ENCODE data around the gene PRKCH.
A peak's percentile ranks its signal among the peaks of the same experiment; 100 is the strongest.

The PRKCH gene

GRCh38 chr14:61475316-61475715 lies 153.9 kb downstream of the PRKCH start:
- DNase-seq (ENCODE audit: low read depth), result no peak

DNA sequence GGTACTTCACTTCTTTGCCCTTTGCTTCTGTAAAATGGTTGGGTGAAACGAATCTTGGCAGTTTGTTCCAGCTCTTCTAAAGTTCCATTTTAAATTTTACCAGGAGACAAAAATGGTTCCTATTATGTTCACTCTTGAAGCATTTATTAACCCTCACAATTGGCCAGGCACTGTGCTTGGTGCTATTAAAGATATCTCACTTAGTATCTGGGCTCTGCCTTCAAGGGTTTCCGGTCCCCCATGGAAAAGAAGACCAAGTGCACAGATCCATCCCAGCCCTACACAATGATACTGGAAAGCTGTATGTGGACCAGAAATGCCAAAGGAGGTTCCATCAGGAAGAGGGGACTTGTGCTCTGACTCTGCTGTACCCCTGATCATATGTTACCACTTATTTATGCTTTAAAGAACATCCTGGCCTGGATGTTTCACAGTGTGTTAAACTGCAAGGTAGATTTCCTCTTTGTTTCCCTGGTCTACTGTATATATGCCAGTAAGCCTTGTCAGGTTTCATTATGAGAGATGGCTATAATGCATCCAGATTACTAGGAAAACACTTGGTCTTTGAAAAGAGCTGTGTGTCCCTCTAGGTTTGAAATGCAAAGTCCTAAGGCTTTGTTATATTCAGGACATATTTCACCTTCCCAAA lies 154.8 kb downstream of the PRKCH start:
- no peak for DNase-seq (ENCODE audit: low read depth)

GRCh38 chr14:61476754-61477410 lies 155.5 kb downstream of the PRKCH start:
- DNase-seq (ENCODE audit: low read depth), result peak; percentile 46

DNA sequence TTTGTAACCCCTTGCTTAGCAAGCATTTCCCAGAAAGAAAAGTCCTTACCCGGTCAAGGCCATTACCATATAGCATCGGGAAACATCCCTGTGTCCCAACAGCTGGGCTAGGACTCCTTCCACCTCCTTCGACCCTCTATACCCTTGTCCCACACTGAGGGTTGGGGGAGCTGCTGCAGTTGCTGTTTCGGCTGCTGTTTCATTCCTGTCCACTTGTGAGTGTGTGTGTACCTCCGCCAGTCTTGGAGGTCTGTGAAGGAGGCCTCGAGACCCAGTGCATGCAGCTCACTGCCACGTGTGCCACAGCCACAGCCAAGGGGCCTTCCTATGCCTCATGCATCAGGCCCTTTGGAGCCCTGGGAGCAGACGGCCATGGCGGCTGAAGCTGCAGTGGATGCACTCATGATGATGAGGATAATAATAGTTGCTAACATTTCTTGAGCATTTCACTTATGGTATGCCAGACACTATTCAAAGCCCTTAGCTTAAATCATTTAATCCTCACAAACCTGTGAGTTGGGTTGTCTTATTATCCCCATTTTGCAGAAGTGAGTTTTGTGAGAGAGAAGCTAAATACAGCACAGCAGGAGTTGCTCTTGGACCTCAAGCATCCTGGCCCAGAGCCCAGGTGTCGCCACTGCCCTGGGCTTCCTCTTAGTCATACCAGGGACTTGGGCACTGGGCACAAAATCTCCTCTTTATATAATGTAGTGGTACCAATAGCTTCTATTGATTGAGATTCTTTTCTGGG lies 156.5 kb downstream of the PRKCH start:
- no peak for DNase-seq (ENCODE audit: low read depth)

GRCh38 chr14:61478971-61479473 lies 157.6 kb downstream of the PRKCH start:
- DNase-seq (ENCODE audit: low read depth), result no peak

GRCh38 chr14:61479746-61480502 lies 158.5 kb downstream of the PRKCH start:
- DNase-seq (ENCODE audit: low read depth), result no peak

GRCh38 chr14:61480704-61481285 lies 159.4 kb downstream of the PRKCH start:
- no peak for DNase-seq (ENCODE audit: low read depth)

DNA sequence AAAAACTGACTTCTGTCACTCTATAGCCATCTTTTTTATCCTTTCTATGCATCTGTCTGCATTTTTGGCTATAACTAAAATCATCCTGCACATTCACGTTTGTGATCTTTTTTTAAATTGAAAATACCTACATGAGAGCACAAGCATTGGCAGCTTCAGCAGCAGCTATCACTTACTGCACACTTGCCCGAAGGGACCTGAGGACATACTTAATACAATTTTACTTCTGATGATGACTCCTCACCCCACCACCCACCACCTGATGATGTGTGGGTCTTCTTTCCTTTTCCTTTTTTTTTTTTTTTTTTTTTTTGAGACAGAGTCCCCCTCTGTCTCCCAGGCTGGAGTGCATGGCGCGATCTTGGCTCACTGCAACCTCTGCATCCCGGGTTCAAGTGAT lies 160.3 kb downstream of the PRKCH start:
- DNase-seq (ENCODE audit: low read depth), result no peak

GRCh38 chr14:61482348-61483206 lies 161.2 kb downstream of the PRKCH start:
- DNase-seq (ENCODE audit: low read depth), result no peak

DNA sequence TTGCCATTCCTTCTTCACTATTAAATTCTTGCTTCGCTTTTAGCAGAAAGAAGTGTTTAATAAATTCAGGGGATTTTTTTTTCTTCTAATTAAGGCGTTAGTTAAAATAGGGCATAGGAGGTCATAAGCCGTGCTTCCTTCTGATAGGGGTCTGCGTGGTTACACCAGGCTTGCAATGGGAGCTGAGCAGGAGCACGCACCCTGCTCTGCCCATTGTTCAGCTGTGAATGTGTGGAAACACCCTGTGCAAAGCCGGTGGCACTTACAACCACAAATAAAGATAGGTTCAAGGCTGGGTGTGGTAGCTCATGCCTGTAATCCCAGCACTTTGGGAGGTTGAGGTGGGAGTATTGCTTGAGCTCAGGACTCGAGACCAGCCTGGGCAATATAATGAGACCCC lies 162.1 kb downstream of the PRKCH start:
- no peak for DNase-seq (ENCODE audit: low read depth)

- no peak for DNase-seq (ENCODE audit: low read depth)
These were observed 162.7 kb downstream of the PRKCH start for GRCh38 chr14:61484031-61484430.

DNA sequence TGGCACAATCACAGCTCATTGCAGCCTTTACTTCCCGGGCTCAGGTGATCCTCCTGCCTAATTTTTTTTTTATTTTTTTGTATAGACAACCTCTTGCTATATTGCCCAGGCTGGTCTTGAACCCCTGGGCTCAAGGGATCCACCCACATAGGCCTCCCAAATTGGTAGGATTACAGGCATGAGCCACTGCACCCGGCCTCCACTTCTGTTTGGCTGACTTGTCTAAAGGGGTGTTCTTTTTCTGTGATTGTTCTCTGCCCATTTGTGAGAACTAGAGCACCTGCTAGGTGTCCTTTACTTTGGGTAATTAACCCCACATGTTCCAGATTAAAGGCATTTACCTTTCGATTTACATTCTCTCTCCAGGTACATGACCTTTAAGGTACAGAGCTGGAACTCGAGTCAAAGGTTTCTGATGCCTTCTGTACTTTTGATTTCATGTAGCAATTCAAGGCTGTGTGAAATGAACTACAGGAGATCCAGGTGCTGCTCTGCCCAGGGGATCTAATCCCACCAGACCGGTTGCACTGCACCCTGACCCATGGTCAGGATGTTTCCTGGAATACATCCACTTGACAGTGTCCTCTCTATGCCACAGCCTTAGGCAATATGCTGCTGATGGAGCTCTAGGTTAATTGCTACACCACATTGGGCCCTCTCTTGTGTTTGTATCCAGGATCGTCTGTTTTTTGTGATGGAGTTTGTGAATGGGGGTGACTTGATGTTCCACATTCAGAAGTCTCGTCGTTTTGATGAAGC lies 163.6 kb downstream of the PRKCH start:
- no peak for DNase-seq (ENCODE audit: low read depth)

DNA sequence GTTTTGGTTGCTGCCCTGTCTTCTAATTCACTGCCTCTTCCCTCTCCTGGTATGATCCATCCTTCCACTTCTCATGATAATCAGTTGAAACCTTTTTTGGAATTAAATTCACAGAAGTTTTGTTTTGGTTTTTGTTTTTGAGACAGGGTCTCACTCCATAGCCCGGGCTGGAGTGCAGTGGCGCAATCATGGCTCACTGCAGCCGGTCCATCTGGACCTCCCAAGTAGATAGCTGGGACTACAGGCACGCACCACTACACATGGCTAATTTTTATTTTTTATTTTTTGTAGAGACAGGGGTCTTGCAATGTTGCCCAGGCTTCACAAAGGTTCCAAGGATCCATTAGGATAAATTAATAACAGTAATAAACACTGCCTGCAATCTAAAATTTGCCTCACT lies 164.3 kb downstream of the PRKCH start:
- DNase-seq (ENCODE audit: low read depth), result no peak

- no peak for DNase-seq (ENCODE audit: low read depth)
These were observed 165.6 kb downstream of the PRKCH start for GRCh38 chr14:61486930-61487495.

GRCh38 chr14:61488417-61489401 lies 167.3 kb downstream of the PRKCH start:
- DNase-seq (ENCODE audit: low read depth), result no peak

DNA sequence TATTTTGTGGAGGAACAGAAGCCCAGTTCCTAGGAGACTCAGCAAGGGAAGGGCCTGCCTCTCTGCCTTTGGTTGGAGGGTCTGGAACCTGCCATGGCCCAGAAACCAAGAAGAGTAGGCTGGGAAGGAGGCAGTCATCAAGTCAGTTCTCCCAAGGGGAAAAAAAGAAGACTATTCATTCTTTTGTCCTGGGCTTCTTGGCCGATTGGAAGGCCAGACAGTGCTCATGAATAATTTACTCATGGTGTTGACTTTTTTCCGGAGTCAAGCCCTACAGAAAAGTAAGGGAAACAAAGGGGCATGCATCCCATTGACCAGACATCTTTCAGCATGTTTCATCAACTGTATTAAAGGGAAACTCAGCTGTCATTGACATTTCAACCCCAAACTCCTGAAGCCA lies 168.1 kb downstream of the PRKCH start:
- no peak for DNase-seq (ENCODE audit: low read depth)

DNA sequence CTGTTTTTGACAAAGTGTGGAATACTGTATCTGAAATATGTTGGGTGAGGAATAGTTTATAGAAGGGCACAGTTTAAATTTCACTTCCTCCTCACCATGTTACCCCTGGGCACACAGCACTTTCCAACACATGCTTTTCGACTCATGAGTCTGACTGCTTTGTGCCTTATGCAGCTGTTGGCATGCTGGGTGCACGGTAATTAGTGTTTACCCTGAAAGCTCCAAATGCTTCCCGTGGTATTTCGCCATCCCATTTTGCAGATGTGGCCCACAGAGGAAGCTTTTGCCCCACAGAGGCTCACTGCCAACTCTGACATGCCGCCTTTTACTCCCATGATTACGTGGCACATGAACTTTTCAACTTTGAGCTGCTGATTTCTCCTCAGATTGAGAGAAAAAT lies 168.6 kb downstream of the PRKCH start:
- DNase-seq (ENCODE audit: low read depth), result no peak

DNA sequence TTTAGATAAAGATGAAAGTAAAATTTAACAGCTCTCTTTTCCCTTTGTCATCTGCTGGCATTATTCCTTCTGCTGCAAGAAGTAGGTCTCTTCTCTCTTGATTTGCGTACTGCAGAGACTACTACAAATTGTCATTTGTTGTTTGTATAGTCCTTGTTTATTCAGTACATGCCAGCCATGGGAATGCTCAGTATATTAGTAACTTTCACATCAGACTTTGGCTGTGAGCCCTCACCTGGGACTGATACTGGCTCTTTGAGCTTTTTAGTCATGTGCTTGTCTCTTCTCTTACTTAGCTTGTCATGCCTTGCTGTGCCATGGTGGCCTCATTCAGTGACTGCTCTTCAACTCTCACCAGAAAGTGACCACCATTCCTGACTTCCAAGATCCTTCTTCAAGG lies 169.8 kb downstream of the PRKCH start:
- DNase-seq (ENCODE audit: low read depth), result no peak

Data from activated gamma-delta T cell treated with anti-CD3 and anti-CD28 coated beads, Interleukin-2, amount 50 U/mL, for 16 hours (primary cell).